KMS-11 (cell line): ENCODE results near the gene LITAF.

Experiments used
- H2AFZ ChIP-seq: fragments of 200-600 bp; sonication (generic); 2 replicates; pipeline ENCODE4 v1.6.1; 2016; ENCODE audit warnings: antibody characterized with exemption, mixed run types, low read depth
- H3K27ac ChIP-seq: fragments of 200-600 bp; sonication (generic); 2 replicates; pipeline ENCODE4 v1.6.1; 2016; ENCODE audit warnings: mild to moderate bottlenecking, mixed run types
- H3K27me3 ChIP-seq: fragments of 200-600 bp; sonication (generic); 2 replicates; pipeline ENCODE4 v1.6.1; 2017; ENCODE audit warnings: mild to moderate bottlenecking, low read depth, mixed run types, moderate library complexity; ENCODE audit not compliant: insufficient read depth
- H3K36me3 ChIP-seq: fragments of 200-600 bp; sonication (generic); 2 replicates; pipeline ENCODE4 v1.6.1; 2017; ENCODE audit warnings: mild to moderate bottlenecking, mixed run types; ENCODE audit not compliant: insufficient read depth
- H3K4me1 ChIP-seq: fragments of 200-600 bp; sonication (generic); 2 replicates; pipeline ENCODE4 v1.6.1; 2016; ENCODE audit warnings: mild to moderate bottlenecking, low read depth, mixed run types; ENCODE audit not compliant: poor library complexity, severe bottlenecking
- H3K4me2 ChIP-seq: fragments of 200-600 bp; sonication (generic); 2 replicates; pipeline ENCODE4 v1.7.0; 2016; ENCODE audit warnings: mild to moderate bottlenecking, mixed run types
- H3K4me3 ChIP-seq: fragments of 200-600 bp; sonication (generic); IDR thresholded peaks from 2 replicates; pipeline ENCODE4 v1.6.1; 2017; ENCODE audit warnings: low read depth, low read length, mixed read lengths; ENCODE audit not compliant: insufficient read depth
- H3K79me2 ChIP-seq: fragments of 200-600 bp; sonication (generic); 2 replicates; pipeline ENCODE4 v1.6.1; 2016; ENCODE audit warnings: low read depth, mixed run types; ENCODE audit not compliant: insufficient read depth
- H3K9ac ChIP-seq: fragments of 200-600 bp; sonication (generic); 2 replicates; pipeline ENCODE4 v1.6.1; 2016; ENCODE audit warnings: mild to moderate bottlenecking, mixed run types
- H4K20me1 ChIP-seq: fragments of 200-600 bp; sonication (generic); 2 replicates; pipeline ENCODE4 v1.6.1; 2016; ENCODE audit warnings: mild to moderate bottlenecking, mixed run types; ENCODE audit not compliant: insufficient read depth
- CTCF ChIP-seq: fragments of 200-600 bp; sonication (generic); conservative IDR thresholded peaks from 2 replicates; pipeline ENCODE4 v1.6.1; 2017; ENCODE audit warnings: low read depth, mild to moderate bottlenecking, antibody characterized with exemption, low read length, moderate library complexity, mixed read lengths

The LITAF gene

DNA sequence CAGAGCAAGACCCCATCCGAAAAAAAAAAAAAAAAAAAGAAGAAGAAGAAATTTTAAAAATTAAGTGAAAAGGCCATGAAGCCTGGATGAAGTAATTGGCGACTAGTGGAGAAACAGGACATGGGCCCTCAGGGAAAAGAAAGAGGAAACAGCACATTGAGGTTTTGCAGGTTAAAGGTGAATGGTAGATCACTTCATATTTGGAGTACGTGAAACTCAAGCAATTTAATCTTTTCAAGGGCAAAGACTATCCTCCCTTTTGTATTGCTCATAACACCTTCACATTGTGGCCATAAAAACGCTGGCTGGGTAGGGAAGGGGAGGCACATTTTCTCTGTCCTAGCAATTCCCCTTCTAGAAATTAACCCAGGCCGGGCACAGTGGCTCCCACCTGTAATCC is 53.1 kb downstream of the LITAF start:
- H3K4me3 ChIP-seq = no peak overlapping the region
- no peak for TF ChIP-seq CTCF
- no peaks in the 10 kb centered on the region for H4K20me1 ChIP-seq
- no peak overlapping the region for H3K9ac ChIP-seq
- no peaks in the 10 kb centered on the region for H3K27me3 ChIP-seq
- no peak overlapping the region for H3K4me2 ChIP-seq
- peaks cover 16% of the 10 kb centered on the region for H3K4me1 ChIP-seq
- no peak overlapping the region for H2AFZ ChIP-seq
- H3K27ac ChIP-seq = no peak overlapping the region
- no peaks in the 10 kb centered on the region for H3K36me3 ChIP-seq
- H3K79me2 ChIP-seq = no peaks in the 10 kb centered on the region

GRCh38 chr16:11530171-11530940 is 56.4 kb downstream of the LITAF start:
- H3K27ac ChIP-seq = no peak overlapping the region
- H3K9ac ChIP-seq = no peak overlapping the region
- no peaks in the 10 kb centered on the region for H4K20me1 ChIP-seq
- TF ChIP-seq CTCF = no peak
- no peaks in the 10 kb centered on the region for H3K36me3 ChIP-seq
- no peak overlapping the region for H3K4me3 ChIP-seq
- H3K4me1 ChIP-seq = peaks cover 13% of the 10 kb centered on the region
- H3K4me2 ChIP-seq = no peak overlapping the region
- H3K79me2 ChIP-seq = no peaks in the 10 kb centered on the region
- H2AFZ ChIP-seq = no peak overlapping the region
- H3K27me3 ChIP-seq = no peaks in the 10 kb centered on the region

DNA sequence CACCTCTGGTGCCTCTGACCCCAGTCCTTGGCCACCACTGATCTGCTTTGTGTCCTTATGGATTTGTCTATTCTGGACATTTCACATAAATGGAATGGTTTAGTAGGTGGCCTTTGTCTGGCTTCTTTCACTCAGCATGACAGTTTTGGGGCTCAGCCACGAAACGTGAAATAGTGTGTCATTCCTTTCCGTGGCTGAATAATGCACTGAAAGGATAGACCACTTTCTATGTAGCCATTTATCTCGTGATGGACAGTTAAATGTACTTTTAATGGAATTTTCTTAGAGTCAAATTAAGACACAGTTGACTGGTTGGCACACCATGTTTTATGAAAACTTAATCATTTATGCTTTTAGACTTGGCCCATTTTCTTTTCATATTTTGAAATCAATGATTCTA is 57.4 kb downstream of the LITAF start:
- Histone ChIP-seq H2AFZ (no peak overlapping the region), H3K27me3 (no peaks in the 10 kb centered on the region), H3K36me3 (no peaks in the 10 kb centered on the region), H3K4me3 (no peak overlapping the region), H3K4me1 (peaks cover 13% of the 10 kb centered on the region), H3K4me2 (no peak overlapping the region), H3K79me2 (no peaks in the 10 kb centered on the region), H4K20me1 (no peaks in the 10 kb centered on the region), H3K9ac (no peak overlapping the region), H3K27ac (no peak overlapping the region)
- no peak for TF ChIP-seq CTCF

DNA sequence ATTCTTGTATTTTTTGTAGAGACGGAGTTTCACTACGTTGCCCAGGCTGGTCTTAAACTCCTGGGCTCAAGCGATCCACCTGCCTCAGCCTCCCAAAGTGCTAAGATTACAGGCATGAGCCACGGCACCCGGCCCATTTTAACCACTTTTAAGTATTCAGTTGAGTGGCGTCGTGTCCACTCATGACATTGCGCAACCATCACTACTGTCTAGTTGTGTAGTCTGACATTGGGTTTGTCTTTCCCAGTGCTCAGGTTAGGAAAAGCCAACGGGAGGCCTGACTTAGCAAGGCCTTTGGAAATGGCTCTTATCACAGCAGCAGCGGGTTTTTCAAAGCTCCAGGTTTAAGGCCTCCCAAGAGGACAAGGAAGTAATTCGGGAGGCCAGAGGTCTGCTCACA is 58.7 kb downstream of the LITAF start:
- Histone ChIP-seq H2AFZ (no peak overlapping the region), H3K4me2 (no peak overlapping the region), H3K79me2 (no peaks in the 10 kb centered on the region), H3K4me3 (no peak overlapping the region), H4K20me1 (no peaks in the 10 kb centered on the region), H3K4me1 (peaks cover 13% of the 10 kb centered on the region), H3K27ac (no peak overlapping the region), H3K27me3 (no peaks in the 10 kb centered on the region), H3K9ac (no peak overlapping the region), H3K36me3 (no peaks in the 10 kb centered on the region)
- no peak for TF ChIP-seq CTCF
